ENCODE data around the gene BMI1. TPM values are rescaled to one million over a fixed set of nuclear protein-coding genes. Genes with fewer than 3 reads are reported as not detected.

BMI1 gene
- total RNA-seq, 1 experiment from 2014 or later, result 31.4 TPM

- no peaks in the 10 kb centered on the region for H3K9me3 ChIP-seq
- peaks cover 4% of the 10 kb centered on the region; the same call in 1 of the 2 replicates for H3K36me3 ChIP-seq
- no peaks in the 10 kb centered on the region for H3K27me3 ChIP-seq
- DNase-seq, result peak; percentile 82
- H3K4me3 ChIP-seq, result peak within 1 kb of the TSS; percentile 92
Measured at GRCh38 chr10:22316286-22317075, 4.4 kb upstream of the BMI1 start, which contains the start of gene COMMD3. TSS of gene COMMD3 (plus strand) at chr10:22316388. CDS start at chr10:22316418, 30 bp downstream.

- H3K36me3 ChIP-seq, result peaks cover 4% of the 10 kb centered on the region; the same call in 1 of the 2 replicates
- peaks cover 2% of the 10 kb centered on the region for H3K27me3 ChIP-seq
- H3K9me3 ChIP-seq, result no peaks in the 10 kb centered on the region
- H3K4me3 ChIP-seq, result peak overlapping the region; percentile 92
- no peak for DNase-seq
Measured at GRCh38 chr10:22317076-22317370, 3.9 kb upstream of the BMI1 start.

- Histone ChIP-seq H3K36me3 (peaks cover 4% of the 10 kb centered on the region; the same call in 1 of the 2 replicates), H3K9me3 (no peaks in the 10 kb centered on the region), H3K27me3 (peaks cover 11% of the 10 kb centered on the region), H3K4me3 (no peak overlapping the region; the same call in 1 of the 2 replicates)
- no peak for DNase-seq
Measured at GRCh38 chr10:22317771-22318565, 2.9 kb upstream of the BMI1 start.

- H3K9me3 ChIP-seq, result no peaks in the 10 kb centered on the region
- H3K36me3 ChIP-seq, result peaks cover 4% of the 10 kb centered on the region; the same call in 1 of the 2 replicates
- no peak for DNase-seq
- H3K27me3 ChIP-seq, result peaks cover 16% of the 10 kb centered on the region
- H3K4me3 ChIP-seq, result no peak overlapping the region
Measured at GRCh38 chr10:22318772-22319171, 2.1 kb upstream of the BMI1 start.

GRCh38 chr10:22319547-22319979 is 1.3 kb upstream of the BMI1 start:
- no peak overlapping the region for H3K4me3 ChIP-seq
- H3K9me3 ChIP-seq, result no peaks in the 10 kb centered on the region
- peaks cover 23% of the 10 kb centered on the region for H3K27me3 ChIP-seq
- H3K36me3 ChIP-seq, result peaks cover 4% of the 10 kb centered on the region; the same call in 1 of the 2 replicates
- DNase-seq, result no peak

GRCh38 chr10:22319980-22320558 is 830 bp upstream of the BMI1 start:
- Histone ChIP-seq H3K27me3 (peaks cover 23% of the 10 kb centered on the region), H3K9me3 (no peaks in the 10 kb centered on the region), H3K4me3 (peak overlapping the region; percentile 33), H3K36me3 (peaks cover 4% of the 10 kb centered on the region; the same call in 1 of the 2 replicates)
- DNase-seq, result no peak

- peaks cover 5% of the 10 kb centered on the region; the same call in 1 of the 2 replicates for H3K36me3 ChIP-seq
- peak; percentile 64 for DNase-seq
- peak overlapping the region; percentile 80 for H3K4me3 ChIP-seq
- no peaks in the 10 kb centered on the region for H3K9me3 ChIP-seq
- H3K27me3 ChIP-seq, result peaks cover 23% of the 10 kb centered on the region
Measured at GRCh38 chr10:22321156-22321923, 441 bp downstream of the BMI1 start.

GRCh38 chr10:22321924-22322640 is 1.2 kb downstream of the BMI1 start:
- DNase-seq, result peak; percentile 19
- peak overlapping the region; percentile 58 for H3K4me3 ChIP-seq
- peaks cover 13% of the 10 kb centered on the region; the same call in 1 of the 2 replicates for H3K36me3 ChIP-seq
- H3K27me3 ChIP-seq, result peaks cover 23% of the 10 kb centered on the region
- no peaks in the 10 kb centered on the region for H3K9me3 ChIP-seq

- Histone ChIP-seq H3K36me3 (peaks cover 17% of the 10 kb centered on the region), H3K27me3 (peaks cover 23% of the 10 kb centered on the region), H3K9me3 (no peaks in the 10 kb centered on the region), H3K4me3 (peak overlapping the region; percentile 58)
- no peak for DNase-seq
Measured at GRCh38 chr10:22322641-22323160, 1.8 kb downstream of the BMI1 start.

- DNase-seq, result no peak
- H3K4me3 ChIP-seq, result no peak overlapping the region
- H3K36me3 ChIP-seq, result peaks cover 19% of the 10 kb centered on the region
- H3K27me3 ChIP-seq, result peaks cover 23% of the 10 kb centered on the region
- H3K9me3 ChIP-seq, result no peaks in the 10 kb centered on the region
Measured at GRCh38 chr10:22323538-22324305, 2.8 kb downstream of the BMI1 start.

GRCh38 chr10:22324413-22324812 is 3.5 kb downstream of the BMI1 start:
- Histone ChIP-seq H3K9me3 (no peaks in the 10 kb centered on the region), H3K27me3 (peaks cover 23% of the 10 kb centered on the region), H3K36me3 (peaks cover 23% of the 10 kb centered on the region), H3K4me3 (no peak overlapping the region; the same call in 1 of the 2 replicates)
- no peak for DNase-seq

GRCh38 chr10:22324893-22325271 is 4.0 kb downstream of the BMI1 start:
- Histone ChIP-seq H3K9me3 (no peaks in the 10 kb centered on the region), H3K36me3 (peaks cover 27% of the 10 kb centered on the region), H3K4me3 (peak overlapping the region; percentile 55), H3K27me3 (peaks cover 23% of the 10 kb centered on the region)
- no peak for DNase-seq

- H3K9me3 ChIP-seq, result no peaks in the 10 kb centered on the region
- DNase-seq, result peak; percentile 73
- peaks cover 30% of the 10 kb centered on the region for H3K36me3 ChIP-seq
- peaks cover 23% of the 10 kb centered on the region for H3K27me3 ChIP-seq
- peak overlapping the region; percentile 55 for H3K4me3 ChIP-seq
Measured at GRCh38 chr10:22325272-22326144, 4.6 kb downstream of the BMI1 start.

GRCh38 chr10:22326145-22326702 is 5.3 kb downstream of the BMI1 start:
- H3K9me3 ChIP-seq, result no peaks in the 10 kb centered on the region
- H3K36me3 ChIP-seq, result peaks cover 30% of the 10 kb centered on the region
- no peak for DNase-seq
- peak overlapping the region; percentile 55 for H3K4me3 ChIP-seq
- H3K27me3 ChIP-seq, result peaks cover 23% of the 10 kb centered on the region
